GM21360 (cell line): ENCODE data around the gene GBP3.
"Not testable (repeated sequence)": the region's sequence is repeated elsewhere in the genome, so short reads cannot be mapped to it uniquely, and the experiment has no call there.

Source experiments
- ATAC-seq: cut with Tn5 transposase; IDR thresholded peaks from one replicate; pipeline ENCODE4 v1.9.1; 2021; ENCODE audit warnings: mild to moderate bottlenecking, moderate library complexity; ENCODE audit not compliant: unreplicated experiment

Gene GBP3

GRCh38 chr1:88979749-88980116 lies 42.9 kb downstream of the GBP3 start:
- ATAC-seq = no peak

GRCh38 chr1:88979054-88979748 lies 43.5 kb downstream of the GBP3 start:
- no peak for ATAC-seq

GRCh38 chr1:88976235-88976634 lies 46.4 kb downstream of the GBP3 start:
- no peak for ATAC-seq

DNA sequence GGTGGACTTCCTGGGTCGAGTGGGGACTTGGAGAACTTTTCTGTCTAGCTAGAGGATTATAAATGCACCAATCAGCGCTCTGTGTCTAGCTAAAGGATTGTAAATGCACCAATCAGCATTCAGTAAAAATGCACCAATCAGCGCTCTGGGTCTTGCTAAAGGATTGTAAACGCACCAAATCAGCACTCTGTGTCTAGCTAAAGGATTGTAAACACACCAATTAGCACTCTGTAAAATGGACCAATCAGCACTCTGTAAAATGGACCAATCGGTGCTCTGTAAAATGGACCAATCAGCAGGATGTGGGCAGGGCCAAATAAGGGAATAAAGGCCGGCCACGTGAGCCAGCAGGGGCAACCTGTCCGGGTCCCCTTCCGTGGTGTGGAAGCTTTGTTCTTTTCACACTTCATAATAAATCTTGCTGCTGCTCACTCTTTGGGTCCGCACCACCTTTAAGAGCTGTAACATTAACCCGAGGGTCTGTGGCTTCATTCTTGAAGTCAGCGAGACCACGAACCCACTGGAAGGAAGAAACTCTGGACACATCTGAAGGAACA lies 48.0 kb downstream of the GBP3 start:
- not testable (repeated sequence) for ATAC-seq

DNA sequence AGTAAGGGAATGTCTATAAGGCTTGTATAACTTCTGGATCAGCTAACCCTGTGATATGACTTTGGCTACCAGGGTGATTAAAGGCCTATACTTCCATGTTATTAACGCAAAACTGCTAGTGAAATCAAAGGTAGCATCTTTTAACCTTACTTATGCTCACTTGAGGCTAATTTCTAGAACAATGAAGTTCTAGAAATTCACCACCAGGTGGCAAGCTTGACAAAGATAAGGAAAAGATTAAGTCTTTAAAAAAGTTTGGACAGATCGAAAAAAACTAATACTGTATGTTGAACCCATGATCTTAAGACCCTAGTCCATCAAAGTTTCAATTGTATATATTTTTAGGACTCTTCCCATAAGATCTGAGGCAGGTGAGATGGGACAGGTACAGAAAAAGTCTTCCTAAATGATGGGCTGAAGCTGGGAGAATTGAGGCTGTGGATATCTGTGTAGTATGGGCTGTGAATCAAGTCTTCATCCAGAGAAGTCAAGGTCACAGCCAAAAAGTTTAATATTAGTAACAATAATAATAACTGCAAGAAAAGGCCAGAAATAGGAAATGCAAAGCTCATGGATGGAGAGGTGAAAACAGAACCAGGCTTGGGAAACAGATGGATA lies 49.0 kb downstream of the GBP3 start:
- no peak for ATAC-seq

DNA sequence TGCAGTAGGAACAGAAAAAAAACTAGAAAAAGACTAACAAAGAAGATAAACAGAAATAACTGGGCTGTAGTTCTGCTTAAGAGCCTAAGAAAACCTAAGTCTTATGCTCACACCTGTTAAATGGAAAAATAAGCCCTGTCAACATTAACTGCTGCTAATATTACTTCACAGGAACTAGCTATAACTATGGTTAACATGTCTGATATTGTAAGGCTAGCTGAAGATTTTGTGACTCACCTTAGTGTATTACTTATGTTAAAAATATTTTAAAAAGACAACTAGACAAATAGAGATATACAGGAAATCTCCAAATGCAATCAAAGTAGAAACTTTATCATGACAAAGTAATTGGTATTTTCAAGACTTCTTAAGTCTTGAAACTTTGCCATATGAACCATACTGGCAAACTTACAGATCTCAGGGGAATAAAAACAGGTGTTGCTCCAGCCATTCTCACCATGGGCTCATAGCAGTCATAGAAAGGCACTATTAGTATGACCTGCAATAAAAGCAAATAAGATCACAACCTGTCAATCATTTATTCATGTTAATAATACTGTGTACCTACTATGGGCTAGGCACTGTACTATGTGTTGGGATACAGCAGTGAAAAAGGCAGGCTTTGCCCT lies 60.9 kb downstream of the GBP3 start:
- no peak for ATAC-seq

- ATAC-seq = no peak
These were observed 61.6 kb downstream of the GBP3 start for GRCh38 chr1:88961081-88961480.
